Measurements from ENCODE around the gene DAP. TPM values are rescaled to one million over a fixed set of nuclear protein-coding genes. Genes with fewer than 3 reads are reported as not detected.

Gene DAP
- total RNA-seq, 2 experiments from 2014 or later = 42.5 to 45.3 TPM

- no peak for ATAC-seq
- Mint-ChIP-seq H3K9me3 (no peaks in the 10 kb centered on the region), H3K36me3 (ENCODE audit: low read depth) (peaks cover 21% of the 10 kb centered on the region), H3K27me3 (no peaks in the 10 kb centered on the region), H3K4me1 (ENCODE audit: low read depth) (peaks cover 8% of the 10 kb centered on the region), H3K4me3 (no peak overlapping the region), H3K27ac (no peak overlapping the region)
- TF ChIP-seq CTCF (IDR thresholded peaks at IDR 0.05) = no peak
- ChIA-PET POLR2A (no interaction called here), CTCF (no interaction called here)
- intact Hi-C loops (cut with micrococcal nuclease) = no loop called here
- DNase-seq = no peak
Measured at GRCh38 chr5:10734037-10734709, 26.9 kb downstream of the DAP start.

DNA sequence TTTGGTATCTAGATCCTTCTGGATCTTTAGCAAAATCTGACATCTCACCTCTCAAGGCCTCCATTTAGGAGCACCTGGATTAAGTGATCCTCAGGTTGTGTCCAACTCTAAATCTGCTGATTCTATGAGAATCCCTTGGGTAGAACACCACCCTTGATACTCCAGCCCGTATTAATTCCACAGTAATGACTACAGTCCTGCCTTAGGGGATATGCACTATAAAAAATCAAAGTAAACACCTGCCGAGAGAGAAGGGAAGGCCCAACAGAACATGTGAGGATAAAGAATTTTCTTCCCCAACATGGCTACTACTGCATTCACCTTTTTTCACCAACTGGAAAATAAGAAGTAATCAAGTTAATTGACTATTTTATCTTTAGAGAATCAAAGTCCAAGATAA lies 27.6 kb downstream of the DAP start:
- CTCF ChIA-PET = no interaction called here
- intact Hi-C loops (cut with micrococcal nuclease) = no loop called here
- no peak overlapping the region for H3K27ac Mint-ChIP-seq

GRCh38 chr5:10731913-10732312 lies 29.1 kb downstream of the DAP start:
- H3K9me3 Mint-ChIP-seq = no peaks in the 10 kb centered on the region
- H3K27me3 Mint-ChIP-seq = no peaks in the 10 kb centered on the region
- POLR2A ChIA-PET = no interaction called here
- DNase-seq = no peak
- peaks cover 18% of the 10 kb centered on the region for H3K36me3 Mint-ChIP-seq (ENCODE audit: low read depth)
- TF ChIP-seq CTCF (IDR thresholded peaks at IDR 0.05) = no peak
- H3K27ac Mint-ChIP-seq = no peak overlapping the region
- peaks cover 17% of the 10 kb centered on the region for H3K4me1 Mint-ChIP-seq (ENCODE audit: low read depth)
- CTCF ChIA-PET = no interaction called here
- no peak for ATAC-seq
- no peak overlapping the region for H3K4me3 Mint-ChIP-seq
- intact Hi-C loops (cut with micrococcal nuclease) = no loop called here

More for the DNA sequence above, 27.6 kb downstream of the DAP start:
- no peak overlapping the region for H3K4me3 Mint-ChIP-seq
- no peak for TF ChIP-seq CTCF (IDR thresholded peaks at IDR 0.05)
- H3K4me1 Mint-ChIP-seq (ENCODE audit: low read depth) = peaks cover 7% of the 10 kb centered on the region
- DNase-seq (no peak), ATAC-seq (no peak)
- POLR2A ChIA-PET = no interaction called here
- H3K27me3 Mint-ChIP-seq = no peaks in the 10 kb centered on the region
- no peaks in the 10 kb centered on the region for H3K9me3 Mint-ChIP-seq
- peaks cover 16% of the 10 kb centered on the region for H3K36me3 Mint-ChIP-seq (ENCODE audit: low read depth)

DNA sequence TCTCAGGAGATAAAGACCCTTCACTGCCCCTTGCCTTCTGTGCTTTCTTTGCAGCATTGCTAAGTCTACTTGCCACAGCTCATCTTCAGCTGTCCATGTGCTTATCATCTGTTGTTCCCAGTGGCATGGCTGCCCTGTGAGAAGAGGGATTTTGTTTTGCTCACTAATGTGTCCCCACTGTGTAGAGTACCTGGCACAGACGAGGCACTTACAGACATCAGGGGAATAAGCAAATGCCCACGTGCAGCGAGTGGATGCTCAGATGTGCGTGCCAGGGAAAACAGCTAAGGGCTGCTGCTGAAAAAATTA lies 31.0 kb downstream of the DAP start:
- ChIA-PET POLR2A (interaction anchor here (1.0 kb wide), 1 partner anchor 12 kb away, joined by 3 read pairs; no protein-coding TSS in a partner anchor), CTCF (interaction anchor here (1.2 kb wide), 1 partner anchor 20 kb away, joined by 3 read pairs; no protein-coding TSS in a partner anchor)
- no peak overlapping the region for H3K27ac Mint-ChIP-seq
- intact Hi-C loops (cut with micrococcal nuclease) = no loop called here
- H3K4me3 Mint-ChIP-seq = no peak overlapping the region
- peaks cover 26% of the 10 kb centered on the region for H3K36me3 Mint-ChIP-seq (ENCODE audit: low read depth)
- ATAC-seq (no peak), DNase-seq (no peak)
- TF ChIP-seq CTCF (IDR thresholded peaks at IDR 0.05) = no peak
- H3K4me1 Mint-ChIP-seq (ENCODE audit: low read depth) = peaks cover 26% of the 10 kb centered on the region
- H3K9me3 Mint-ChIP-seq = no peaks in the 10 kb centered on the region
- no peaks in the 10 kb centered on the region for H3K27me3 Mint-ChIP-seq

DNA sequence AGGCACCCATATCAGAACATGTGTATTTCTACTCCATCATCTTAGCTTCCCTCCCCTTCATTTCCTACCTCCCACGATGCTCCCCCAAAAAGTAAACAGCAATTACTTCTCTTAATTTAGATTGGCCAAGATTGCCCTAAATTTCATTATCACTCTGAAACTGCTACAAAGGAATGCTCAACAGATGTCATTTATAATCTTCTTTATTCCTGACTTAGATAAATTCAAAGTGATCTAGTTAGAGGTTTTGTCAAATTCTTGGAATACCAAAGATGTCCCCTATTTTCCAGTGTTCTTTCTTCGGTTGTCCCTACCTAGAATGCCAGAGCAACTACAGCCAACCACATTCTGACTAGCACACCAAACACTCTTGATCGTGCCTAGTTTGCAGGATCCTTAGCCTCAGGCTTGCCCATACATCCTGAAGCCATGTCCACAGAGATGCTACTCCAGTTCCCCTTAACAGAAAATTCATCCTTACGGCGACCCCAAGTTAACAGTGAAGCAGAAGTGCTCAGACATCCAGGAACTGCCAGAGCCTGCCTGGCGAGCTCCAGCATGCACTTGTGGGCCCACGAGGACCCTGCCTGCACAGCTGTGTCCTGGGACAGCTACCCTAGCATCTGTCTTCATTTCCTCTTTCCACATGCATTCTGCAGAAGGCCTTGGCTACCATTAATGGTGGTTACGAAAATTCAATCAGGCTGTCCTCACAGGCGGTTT lies 31.6 kb downstream of the DAP start:
- no peak overlapping the region for H3K4me3 Mint-ChIP-seq
- POLR2A ChIA-PET = interaction anchor here (1.0 kb wide), 1 partner anchor 12 kb away, joined by 3 read pairs; no protein-coding TSS in a partner anchor
- no peaks in the 10 kb centered on the region for H3K9me3 Mint-ChIP-seq
- no peak for ATAC-seq
- peaks cover 26% of the 10 kb centered on the region for H3K36me3 Mint-ChIP-seq (ENCODE audit: low read depth)
- no peak for DNase-seq
- TF ChIP-seq CTCF (IDR thresholded peaks at IDR 0.05) = no peak
- intact Hi-C loops (cut with micrococcal nuclease) = no loop called here
- peaks cover 26% of the 10 kb centered on the region for H3K4me1 Mint-ChIP-seq (ENCODE audit: low read depth)
- H3K27ac Mint-ChIP-seq = no peak overlapping the region
- CTCF ChIA-PET = interaction anchor here (1.2 kb wide), 1 partner anchor 19 kb away, joined by 3 read pairs; no protein-coding TSS in a partner anchor
- H3K27me3 Mint-ChIP-seq = no peaks in the 10 kb centered on the region
